A549 (cell line): ENCODE measurements around the gene CCDC27. TPM values are rescaled to one million over a fixed set of nuclear protein-coding genes. Genes with fewer than 3 reads are reported as not detected.

Experiments used
- ATAC-seq, 2 experiments: fragments of 200-7000 bp in 1 of 2; fragments of >200 bp in 1 of 2; cut with Nextera tagmentation in 1 of 2; cut with Tn5 transposase in 1 of 2; 3 replicates each; pipeline versions ENCODE4 v1.8.0 to v1.9.1; 2018 to 2020; ENCODE audit warnings: mild to moderate bottlenecking in 1 of 2, moderate library complexity in 1 of 2
- CTCF ChIA-PET: fragments of 300-600 bp; sonication (Branson Sonifier 250); formaldehyde crosslinking; extraction: SDS; loops from one replicate; lab custom pipeline; 2021; ENCODE audit warnings: antibody characterized with exemption, inconsistent platforms; lab: Yijun Ruan, JAX
- POLR2A ChIA-PET: fragments of 350-600 bp; formaldehyde crosslinking; extraction: SDS; loops from one replicate; lab custom pipeline; 2021; ENCODE audit warnings: antibody characterized with exemption, inconsistent platforms; lab: Yijun Ruan, JAX
- DNase-seq, 2 experiments: peaks; one replicate each; pipeline versions ENCODE4 v3.0.0 to v3.0.0-alpha.2; 2011 to 2016; ENCODE audit warnings: low read depth in 1 of 2, low spot score in 1 of 2
- FAIRE-seq: peaks from 2 replicates; lab custom pipeline; 2011; peaks lifted over from hg19 to GRCh38; lab: Jason Lieb, UNC
- H3K27ac ChIP-seq, 2 experiments: fragments of >200 bp; sonication (Bioruptor Twin); formaldehyde crosslinking; 3 replicates each; pipeline ENCODE4 v1.5.1; 2016 to 2017
- H3K4me1 ChIP-seq: fragments of >200 bp; sonication (Bioruptor Twin); formaldehyde crosslinking; 3 replicates; pipeline ENCODE4 v1.6.1; 2016
- H3K4me2 ChIP-seq: fragments of >200 bp; sonication (Bioruptor Twin); formaldehyde crosslinking; 3 replicates; pipeline ENCODE4 v1.6.1; 2016
- H3K4me3 ChIP-seq: fragments of >200 bp; sonication (Bioruptor Twin); formaldehyde crosslinking; 3 replicates; pipeline ENCODE4 v1.5.1; 2016
- H3K9me3 ChIP-seq: fragments of >200 bp; sonication (Bioruptor Twin); formaldehyde crosslinking; 3 replicates; pipeline ENCODE4 v1.6.1; 2016
- CBX2 ChIP-seq: fragments of 200-600 bp; sonication (generic); IDR thresholded peaks from 2 replicates; pipeline ENCODE4 v1.6.1; 2016; ENCODE audit warnings: low read depth, mild to moderate bottlenecking, borderline replicate concordance
- CBX8 ChIP-seq: fragments of 200-600 bp; sonication (generic); IDR thresholded peaks from 2 replicates; pipeline ENCODE4 v1.6.1; 2016
- CEBPB ChIP-seq, 2 experiments: fragments of >200 bp in 1 of 2; sonication (Bioruptor Twin) in 1 of 2; formaldehyde crosslinking in 1 of 2; IDR thresholded peaks; 2 replicates each; pipeline ENCODE4 v1.6.1; 2012 to 2016
- CHD2 ChIP-seq: fragments of 150-350 bp; IDR thresholded peaks from 2 replicates; pipeline ENCODE4 v1.6.1; 2014; ENCODE audit warnings: low read length; ENCODE audit not compliant: partially characterized antibody
- CTCF ChIP-seq: fragments of >200 bp; sonication (Bioruptor Twin); formaldehyde crosslinking; IDR thresholded peaks from 3 replicates; pipeline ENCODE4 v1.5.1; 2016
- EHF ChIP-seq: fragments of 250-450 bp; sonication (Bioruptor Pico); IDR thresholded peaks from 2 replicates; pipeline ENCODE4 v1.5.0; 2020; ENCODE audit warnings: mild to moderate bottlenecking
- EHMT2 ChIP-seq: fragments of 200-600 bp; sonication (generic); IDR thresholded peaks from 2 replicates; pipeline ENCODE4 v1.6.1; 2016; ENCODE audit warnings: antibody characterized with exemption, low read depth, mild to moderate bottlenecking, moderate library complexity
- EP300 ChIP-seq, 2 experiments: fragments of >200 bp; sonication (Bioruptor Twin); formaldehyde crosslinking; IDR thresholded peaks; 2 replicates in 1 of 2; 3 replicates in 1 of 2; pipeline ENCODE4 v1.6.1; 2016 to 2017
- FOSL2 ChIP-seq, 2 experiments: fragments of 450-650 bp in 1 of 2; fragments of >200 bp in 1 of 2; sonication (Bioruptor Twin) in 1 of 2; formaldehyde crosslinking; IDR thresholded peaks; 2 replicates each; pipeline versions ENCODE4 v1.5.0 to v1.6.1; 2016 to 2020; ENCODE audit warnings: mild to moderate bottlenecking in 1 of 2, moderate library complexity in 1 of 2
- FOXS1 ChIP-seq: fragments of 250-450 bp; sonication (Bioruptor Pico); IDR thresholded peaks from 2 replicates; pipeline ENCODE4 v1.5.0; 2020; ENCODE audit warnings: mild to moderate bottlenecking, moderate library complexity
- HDAC2 ChIP-seq: fragments of 200-600 bp; sonication (generic); IDR thresholded peaks from 2 replicates; pipeline ENCODE4 v1.6.1; 2016
- HES2 ChIP-seq: fragments of >200 bp; sonication (Bioruptor Twin); formaldehyde crosslinking; IDR thresholded peaks from 2 replicates; pipeline ENCODE4 v1.6.1; 2016
- HOXA7 ChIP-seq: fragments of 250-450 bp; sonication (Bioruptor Pico); IDR thresholded peaks from 2 replicates; pipeline ENCODE4 v1.5.0; 2020; ENCODE audit warnings: mild to moderate bottlenecking, moderate library complexity
- HOXB13 ChIP-seq: fragments of 250-450 bp; sonication (Bioruptor Pico); IDR thresholded peaks from 2 replicates; pipeline ENCODE4 v1.5.0; 2020; ENCODE audit warnings: low read depth, mild to moderate bottlenecking, moderate library complexity
- KDM1A ChIP-seq: fragments of 200-600 bp; sonication (generic); IDR thresholded peaks from 2 replicates; pipeline ENCODE4 v1.6.1; 2016; ENCODE audit warnings: low read depth, mild to moderate bottlenecking
- MAFK ChIP-seq: fragments of 450-650 bp; IDR thresholded peaks from 2 replicates; pipeline ENCODE4 v1.6.1; 2014; ENCODE audit not compliant: partially characterized antibody
- MAZ ChIP-seq: fragments of 150-350 bp; IDR thresholded peaks from 2 replicates; pipeline ENCODE4 v1.6.1; 2014; ENCODE audit warnings: antibody characterized with exemption, low read depth, low read length, borderline replicate concordance
- MYC ChIP-seq: IDR thresholded peaks from 2 replicates; pipeline ENCODE4 v1.6.1; 2012; ENCODE audit warnings: mild to moderate bottlenecking, inconsistent platforms, low read length, improper control_type of control experiment, borderline replicate concordance
- NR3C1 ChIP-seq: fragments of >200 bp; sonication (Bioruptor Twin); formaldehyde crosslinking; IDR thresholded peaks from 3 replicates; pipeline ENCODE4 v1.6.1; 2017
- REST ChIP-seq: fragments of 200-600 bp; sonication (generic); IDR thresholded peaks from 2 replicates; pipeline ENCODE4 v1.6.1; 2016; ENCODE audit warnings: antibody characterized with exemption, mild to moderate bottlenecking, moderate library complexity
- SMC3 ChIP-seq: fragments of >200 bp; sonication (Bioruptor Twin); formaldehyde crosslinking; IDR thresholded peaks from 3 replicates; pipeline ENCODE4 v1.6.1; 2018; ENCODE audit warnings: inconsistent platforms
- SREBF2 ChIP-seq: fragments of 450-650 bp; IDR thresholded peaks from 2 replicates; pipeline ENCODE4 v1.6.1; 2014; ENCODE audit warnings: mild to moderate bottlenecking, moderate library complexity
- TFCP2L1 ChIP-seq: fragments of 250-450 bp; sonication (Bioruptor Pico); IDR thresholded peaks from 2 replicates; pipeline ENCODE4 v1.5.0; 2021; ENCODE audit warnings: mild to moderate bottlenecking
- TP53 ChIP-seq: fragments of 250-450 bp; sonication (Bioruptor Pico); IDR thresholded peaks from 2 replicates; pipeline ENCODE4 v1.5.0; 2021; ENCODE audit warnings: mild to moderate bottlenecking, moderate library complexity
- ZFP36 ChIP-seq: fragments of 450-650 bp; IDR thresholded peaks from 2 replicates; pipeline ENCODE4 v1.6.1; 2014; ENCODE audit warnings: borderline replicate concordance; ENCODE audit not compliant: partially characterized antibody
- ZSCAN20 ChIP-seq: fragments of 250-450 bp; sonication (Bioruptor Pico); IDR thresholded peaks from 2 replicates; pipeline ENCODE4 v1.8.0; 2022; ENCODE audit warnings: mild to moderate bottlenecking, moderate library complexity
- WGBS: methylation state at CpG from one replicate; pipeline ENCODE4 v1.1.6; 2017; ENCODE audit errors: missing lambda C conversion rate; 5-methylcytosine and 5-hydroxymethylcytosine counted together
- polyA minus RNA-seq: library from RNA; depleted of rRNA, polyadenylated mRNA; stranded (reverse); fragments of >200 nt; gene quantifications from 2 replicates; pipeline ENCODE4 v1.2.3, GENCODE V29; 2011; rRNA and poly(A)+ RNA removed
- polyA plus RNA-seq, 4 experiments: library from polyadenylated mRNA; depleted of rRNA in 3 of 4; stranded (reverse); fragments of >200 nt; fragmentation: RNase III in 1 of 4; extraction: RNeasy Plus Mini Kit Qiagen cat#74134 plus additional on column Dnase treatment in 1 of 4; gene quantifications; 2 replicates in 3 of 4; 3 replicates in 1 of 4; pipeline ENCODE4 v1.2.3, GENCODE V29; 2011 to 2017
- TF ChIP-seq, protein P1 (sequence below): IDR thresholded peaks from 2 replicates; pipeline ENCODE4 v1.6.1; 2012; ENCODE audit warnings: low read depth, borderline replicate concordance

The CCDC27 gene
- polyA plus RNA-seq (2011; rRNA removed) = not detected in 2 replicates
- not detected in 2 replicates for polyA plus RNA-seq (2012; cell fraction: cytosol; rRNA removed)
- polyA plus RNA-seq (2012; cell fraction: nucleus; rRNA removed) = 0.02 TPM in 1 of 2 replicates, not detected in the other
- not detected in 3 replicates for polyA plus RNA-seq (2017; fragmentation: RNase III; extraction: RNeasy Plus Mini Kit Qiagen cat#74134 plus additional on column Dnase treatment)
- not detected in 2 replicates for polyA minus RNA-seq

GRCh38 chr1:3752400-3752945, at the start of gene CCDC27:
CCDC27 (plus strand) TSS chr1:3752450; CDS start chr1:3752482, 32 bp downstream.
- no peak within 1 kb of the TSS for H3K27ac ChIP-seq
- POLR2A ChIA-PET = no interaction called here
- FAIRE-seq = no peak
- H3K4me2 ChIP-seq = no peak within 1 kb of the TSS
- H3K9me3 ChIP-seq = no peaks in the 10 kb centered on the region
- TF ChIP-seq TP53 (CRISPR knock-in tag) (no peak), MAFK (no peak), FOSL2 (IDR thresholded peaks at IDR 0.05) (no peak), FOSL2 (CRISPR knock-in tag; IDR thresholded peaks at IDR 0.05) (no peak), SREBF2 (no peak), HOXB13 (CRISPR knock-in tag) (no peak), HES2 (no peak), ZFP36 (no peak), CHD2 (no peak), CBX2 (no peak), CBX8 (no peak), TFCP2L1 (CRISPR knock-in tag) (no peak), EHMT2 (no peak), ZSCAN20 (CRISPR knock-in tag) (no peak)
- no peak within 1 kb of the TSS for H3K4me3 ChIP-seq
- H3K4me1 ChIP-seq = peaks cover 5% of the 10 kb centered on the region; the same call in 2 of the 3 replicates
- WGBS = 62% methylated on average over 8 of the region's 17 CpGs
- CTCF ChIA-PET = no interaction called here
- no peak for ATAC-seq
- DNase-seq = no peak

- Histone ChIP-seq H3K27ac (no peak overlapping the region), H3K9me3 (no peaks in the 10 kb centered on the region), H3K4me3 (no peak overlapping the region), H3K4me2 (no peak overlapping the region), H3K4me1 (no peaks in the 10 kb centered on the region)
- no peak for TF ChIP-seq HOXB13 (CRISPR knock-in tag)
- no peak for TF ChIP-seq HOXA7
- TF ChIP-seq FOXS1 (CRISPR knock-in tag) = no peak
- no peak for TF ChIP-seq EHF (CRISPR knock-in tag)
- TF ChIP-seq CTCF = no peak
- TF ChIP-seq EP300 (IDR thresholded peaks at IDR 0.05) = no peak
- no peak for TF ChIP-seq KDM1A
- TF ChIP-seq MAFK = no peak
- TF ChIP-seq TP53 (CRISPR knock-in tag) = no peak
- TF ChIP-seq MYC = no peak
- no peak for TF ChIP-seq HDAC2
- no peak for TF ChIP-seq SMC3
- TF ChIP-seq REST = no peak
- no peak for TF ChIP-seq NR3C1
- no peak for TF ChIP-seq MAZ
- TF ChIP-seq, protein P1, sequence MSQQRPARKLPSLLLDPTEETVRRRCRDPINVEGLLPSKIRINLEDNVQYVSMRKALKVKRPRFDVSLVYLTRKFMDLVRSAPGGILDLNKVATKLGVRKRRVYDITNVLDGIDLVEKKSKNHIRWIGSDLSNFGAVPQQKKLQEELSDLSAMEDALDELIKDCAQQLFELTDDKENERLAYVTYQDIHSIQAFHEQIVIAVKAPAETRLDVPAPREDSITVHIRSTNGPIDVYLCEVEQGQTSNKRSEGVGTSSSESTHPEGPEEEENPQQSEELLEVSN = no peak
- TF ChIP-seq CEBPB (IDR thresholded peaks at IDR 0.05) = no peak
- no peak for DNase-seq
- no peak for FAIRE-seq
- CTCF ChIA-PET = interaction anchor here (1.8 to 2.2 kb wide), 2 partner anchors 19 to 22 kb away, joined by 5 to 6 read pairs; no protein-coding TSS in a partner anchor
- 89% methylated on average over 13 of the region's 19 CpGs for WGBS
- POLR2A ChIA-PET = no interaction called here
- no peak for ATAC-seq
Observed at GRCh38 chr1:3702528-3702927, 49.7 kb upstream of the CCDC27 start.
